Left colon (tissue), 2 donors: ENCODE results near the gene ASMTL. TPM values are rescaled to one million over a fixed set of nuclear protein-coding genes. Genes with fewer than 3 reads are reported as not detected.

Experiments used
- ATAC-seq: fragments of 200-7000 bp; cut with Tn5 transposase; one replicate; pipeline ENCODE4 v1.9.1; 2020; ENCODE audit warnings: mild to moderate bottlenecking, moderate library complexity
- DNase-seq, 2 donors: peaks; one replicate each; pipeline ENCODE4 v3.0.0-alpha.2; 2020
- intact Hi-C, 2 donors: fragments of 100-400 bp; cut with DNase I in 1 of 2; cut with micrococcal nuclease in 1 of 2; formaldehyde crosslinking; loops; one replicate each; pipeline versions ENCODE4 v1.11.2 to v1.14.0; 2022; cut with DNase I, micrococcal nuclease
- total RNA-seq, 2 donors: library from RNA; stranded (reverse); fragmentation: NEBNext Ultra II Directional; extraction: Animal tissue kit (Norgen Biotek cat#: 25700); gene quantifications; one replicate each; pipeline ENCODE4 v1.2.1, GENCODE V29; 2021
- donor health status: DM: no; HTN: no; CAD: no.
- donor health status: DM: yes; HTN: yes; CAD: no.

The ASMTL gene
- total RNA-seq, 2 donors from 2014 or later = 14.6 to 19.9 TPM

GRCh38 chrX:1398431-1399340 lies 54.0 kb downstream of the ASMTL start:
- ATAC-seq (no peak), DNase-seq (peak in 1 of 2 donors; percentile 29)
- intact Hi-C loops = no loop called here

GRCh38 chrX:1397441-1398270 lies 55.1 kb downstream of the ASMTL start:
- intact Hi-C loops = no loop called here
- ATAC-seq = no peak
- DNase-seq = peak in 1 of 2 donors; percentile 5

GRCh38 chrX:1397001-1397400 lies 55.7 kb downstream of the ASMTL start:
- ATAC-seq (no peak), DNase-seq (peak in 1 of 2 donors; percentile 19)
- intact Hi-C loops = no loop called here

GRCh38 chrX:1395646-1396216 lies 57.0 kb downstream of the ASMTL start:
- intact Hi-C loops = no loop called here
- ATAC-seq = no peak
- no peak for DNase-seq

GRCh38 chrX:1394731-1395501 lies 57.8 kb downstream of the ASMTL start:
- intact Hi-C loops = loop anchor here in 1 of 2 donors (5.0 kb wide), 1 partner anchor 57 kb away; the partner anchor contains the start of gene ASMTL
- peak in 1 of 2 donors; percentile 21 for DNase-seq

GRCh38 chrX:1393871-1394615 lies 58.7 kb downstream of the ASMTL start:
- ATAC-seq (no peak), DNase-seq (peak in 1 of 2 donors; percentile 17)
- intact Hi-C loops = loop anchor here in 1 of 2 donors (5.0 kb wide), 1 partner anchor 58 kb away; the partner anchor contains the start of gene ASMTL

More at GRCh38 chrX:1394731-1395501, 57.8 kb downstream of the ASMTL start:
- no peak for ATAC-seq

GRCh38 chrX:1392376-1393068 lies 60.2 kb downstream of the ASMTL start:
- DNase-seq (peak; percentile 80 to 83), ATAC-seq (peak; percentile 62)
- intact Hi-C loops = loop anchor here in 1 of 2 donors (5.0 kb wide), 1 partner anchor 60 kb away; the partner anchor contains the start of gene ASMTL

- peak; percentile 87 for ATAC-seq
- intact Hi-C loops = loop anchor here in 1 of 2 donors (5.0 kb wide), 1 partner anchor 60 kb away; the partner anchor contains the start of gene ASMTL
Observed at GRCh38 chrX:1391707-1392375, 60.9 kb downstream of the ASMTL start, which contains the start of gene SLC25A6. TSS of gene SLC25A6 (minus strand) at chrX:1392113. CDS start at chrX:1392009, 104 bp downstream.

GRCh38 chrX:1391370-1391706 lies 61.4 kb downstream of the ASMTL start:
- DNase-seq (no peak), ATAC-seq (no peak)
- intact Hi-C loops = loop anchor here in 1 of 2 donors (5.0 kb wide), 1 partner anchor 61 kb away; the partner anchor contains the start of gene ASMTL

More at GRCh38 chrX:1391707-1392375, 60.9 kb downstream of the ASMTL start, which contains the start of gene SLC25A6:
- peak; percentile 99 for DNase-seq

- intact Hi-C loops = loop anchor here in 1 of 2 donors (5.0 kb wide), 1 partner anchor 62 kb away; the partner anchor contains the start of gene ASMTL
- peak in 1 of 2 donors; percentile 25 for DNase-seq
- ATAC-seq = no peak
Observed at GRCh38 chrX:1390621-1391369, 61.9 kb downstream of the ASMTL start.

- no peak for ATAC-seq
- intact Hi-C loops = loop anchor here in 1 of 2 donors (5.0 kb wide), 1 partner anchor 62 kb away; the partner anchor contains the start of gene ASMTL
- DNase-seq = no peak
Observed at GRCh38 chrX:1389993-1390285, 62.8 kb downstream of the ASMTL start.

- ATAC-seq (no peak), DNase-seq (peak in 1 of 2 donors; percentile 25)
- intact Hi-C loops = no loop called here
Observed at GRCh38 chrX:1389181-1389992, 63.3 kb downstream of the ASMTL start.

- ATAC-seq (no peak), DNase-seq (peak in 1 of 2 donors; percentile 14)
- intact Hi-C loops = no loop called here
Observed at GRCh38 chrX:1388651-1389050, 64.1 kb downstream of the ASMTL start.

GRCh38 chrX:1387141-1387776 lies 65.5 kb downstream of the ASMTL start:
- intact Hi-C loops = no loop called here
- DNase-seq (peak in 1 of 2 donors; percentile 27), ATAC-seq (no peak)
